Measurements from ENCODE around the gene PSMA1.
A peak's percentile ranks its signal among the peaks of the same experiment; 100 is the strongest.
"Not testable (repeated sequence)": the region's sequence is repeated elsewhere in the genome, so short reads cannot be mapped to it uniquely, and the experiment has no call there.

PSMA1 gene

DNA sequence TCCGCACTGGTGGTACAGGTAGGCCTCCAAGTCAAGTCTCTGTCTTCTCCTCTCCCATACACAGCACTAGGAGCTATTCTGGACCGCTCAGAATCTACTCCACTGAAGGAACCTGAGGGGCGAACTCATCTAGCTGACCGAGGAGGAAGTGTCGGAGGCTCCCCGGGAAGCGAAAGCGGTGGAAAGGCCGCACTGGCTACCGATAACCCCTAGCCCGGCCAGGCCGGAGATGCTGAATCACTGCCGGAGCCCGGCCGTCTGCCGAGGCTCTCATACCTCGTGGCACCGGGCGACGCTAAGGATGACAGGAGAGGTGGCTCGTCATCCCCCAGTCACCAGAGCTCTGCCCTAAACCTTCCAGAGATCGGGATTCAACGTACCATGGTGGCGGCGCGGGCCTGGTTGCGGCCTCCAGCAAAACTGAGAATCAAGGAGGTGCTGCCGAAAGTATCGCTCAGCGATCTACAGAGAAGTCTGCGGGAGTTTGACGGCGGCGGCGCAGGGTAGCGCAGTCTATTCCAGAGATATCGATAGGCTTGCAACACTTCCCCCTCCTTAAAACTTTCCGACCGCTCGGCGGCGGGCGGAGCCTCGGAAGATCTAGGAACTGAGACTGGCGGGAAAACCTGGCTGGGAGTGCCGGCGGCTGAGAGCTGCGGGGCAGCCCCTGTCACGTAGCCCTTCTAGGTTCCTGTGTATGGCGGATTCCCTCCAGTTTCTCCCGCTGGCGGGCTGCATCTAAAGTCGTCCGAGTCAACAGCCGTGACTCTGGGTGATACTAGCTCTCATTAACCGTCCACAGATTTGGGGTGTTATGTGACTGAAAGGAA is at the start of gene PSMA1:
PSMA1 (minus strand) TSS at position 470 of the 830 bp plus-strand sequence; CDS start at position 383, 87 bp downstream.
- DNase-seq (ENCODE audit: low read depth) = peak; percentile 91

DNA sequence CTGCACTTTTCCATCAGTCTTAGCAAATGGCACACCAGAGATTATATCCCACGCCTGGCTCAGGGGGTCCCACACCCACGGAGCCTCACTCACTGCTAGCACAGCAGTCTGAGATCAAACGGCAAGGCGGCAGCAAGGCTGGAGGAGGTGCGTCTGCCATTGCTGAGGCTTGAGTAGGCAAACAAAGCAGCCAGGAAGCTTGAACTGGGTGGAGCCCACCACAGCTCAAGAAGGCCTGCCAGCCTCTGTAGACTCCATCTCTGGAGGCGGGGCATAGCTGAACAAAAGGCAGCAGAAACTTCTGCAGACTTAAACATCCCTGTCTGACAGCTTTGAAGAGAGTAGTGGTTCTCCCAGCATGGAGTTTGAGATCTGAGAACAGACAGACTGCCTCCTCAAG is 49.3 kb upstream of the PSMA1 start:
- DNase-seq (ENCODE audit: low read depth) = not testable (repeated sequence)

DNA sequence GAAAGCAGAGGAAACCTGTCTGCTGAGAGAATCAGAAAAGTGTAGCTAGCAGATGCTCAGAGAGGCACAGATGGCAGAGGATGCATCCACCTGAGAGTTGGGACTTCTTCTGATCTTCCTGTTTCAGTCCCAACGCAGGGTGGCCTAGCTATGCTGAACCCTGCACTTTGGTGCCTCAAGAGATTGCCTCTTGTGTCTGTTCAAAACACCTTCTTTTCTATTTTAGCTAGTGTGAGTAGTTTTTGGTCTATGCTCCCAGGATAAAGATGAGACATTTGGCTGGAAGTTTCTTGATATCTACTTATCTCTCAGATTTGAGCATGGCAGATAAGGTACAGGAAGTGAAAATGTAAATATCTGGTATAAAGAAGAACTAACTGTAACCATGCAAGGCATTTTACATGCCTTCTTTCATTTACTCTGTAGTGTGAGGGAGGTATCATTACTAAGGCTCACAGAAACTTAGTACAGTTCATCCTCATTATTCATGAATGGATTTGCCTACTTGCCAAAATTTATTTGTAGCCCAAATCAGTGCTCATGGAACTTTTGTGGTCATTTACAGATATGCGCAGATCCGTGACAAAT is 47.0 kb upstream of the PSMA1 start:
- no peak for DNase-seq (ENCODE audit: low read depth)

DNA sequence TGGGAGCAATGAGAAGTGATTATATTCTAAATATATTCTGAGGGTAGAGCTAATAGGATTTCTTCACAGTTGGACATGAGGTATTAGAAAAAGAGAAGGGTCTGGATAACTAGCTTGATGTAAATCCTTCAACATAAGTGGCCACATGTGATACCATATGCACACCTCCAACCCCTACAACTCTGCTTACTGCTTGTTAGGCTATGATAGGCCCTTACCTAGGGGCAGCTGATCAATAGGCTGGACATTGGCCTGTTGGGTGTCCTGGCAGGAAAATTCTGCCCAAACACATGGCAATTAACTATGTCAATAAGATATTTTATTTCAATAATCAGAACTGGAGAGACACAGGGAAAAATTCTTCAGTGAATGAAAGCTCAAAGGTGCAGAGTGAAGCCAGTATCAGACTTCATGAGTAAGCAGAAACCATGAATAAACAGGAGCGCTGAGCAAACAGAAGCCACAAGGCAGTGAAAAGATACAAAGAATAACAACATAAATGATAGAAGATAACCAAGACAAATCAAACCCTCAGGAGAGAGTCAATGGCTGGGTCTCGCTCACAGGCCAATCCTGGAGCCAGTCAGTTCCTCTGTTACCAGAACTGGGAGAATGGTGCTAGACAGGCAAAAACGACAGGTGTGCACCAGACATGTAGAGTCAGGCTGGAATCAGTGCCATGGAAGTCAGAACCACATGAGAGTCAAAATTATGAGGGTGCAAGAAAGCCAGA is 46.3 kb upstream of the PSMA1 start:
- no peak for DNase-seq (ENCODE audit: low read depth)

DNA sequence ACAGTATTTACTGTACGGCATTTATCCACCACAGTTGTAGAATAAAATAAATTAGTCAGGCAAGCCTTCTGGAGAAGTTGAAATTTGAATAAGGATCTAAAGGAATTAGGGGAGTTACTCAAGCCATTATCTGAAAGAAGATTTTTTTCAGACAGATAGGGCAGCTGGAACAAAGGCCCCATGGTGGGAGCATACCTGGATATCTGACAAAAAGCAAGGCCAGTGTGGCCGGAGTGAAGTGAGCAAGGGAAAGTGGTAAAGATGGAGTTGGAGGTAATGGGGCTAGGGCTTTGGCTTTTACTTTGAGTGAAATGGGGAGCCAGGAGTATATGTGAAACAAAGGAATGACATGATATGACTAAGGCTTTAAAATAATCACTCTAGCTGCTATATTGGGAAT is 45.7 kb upstream of the PSMA1 start:
- DNase-seq (ENCODE audit: low read depth) = no peak

DNA sequence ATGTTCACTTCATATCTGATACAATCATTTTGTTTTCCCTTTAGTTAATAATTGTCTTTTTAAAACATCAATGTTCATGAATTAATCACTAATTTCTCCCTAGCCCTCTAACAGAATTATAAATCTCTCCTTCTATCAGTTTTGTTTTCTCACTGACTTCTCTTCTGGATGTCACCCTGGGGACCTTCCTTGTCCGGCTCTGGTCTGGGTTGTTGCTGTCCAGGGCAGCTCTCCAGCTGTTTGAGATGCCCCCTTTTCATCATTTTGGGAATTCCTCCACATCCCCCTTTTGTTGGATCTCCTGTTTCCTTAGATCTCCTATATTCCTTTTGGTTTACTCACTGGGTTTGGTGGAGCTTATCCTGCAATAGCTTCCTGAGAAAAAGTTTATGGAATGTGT is 35.6 kb upstream of the PSMA1 start:
- no peak for DNase-seq (ENCODE audit: low read depth)

DNA sequence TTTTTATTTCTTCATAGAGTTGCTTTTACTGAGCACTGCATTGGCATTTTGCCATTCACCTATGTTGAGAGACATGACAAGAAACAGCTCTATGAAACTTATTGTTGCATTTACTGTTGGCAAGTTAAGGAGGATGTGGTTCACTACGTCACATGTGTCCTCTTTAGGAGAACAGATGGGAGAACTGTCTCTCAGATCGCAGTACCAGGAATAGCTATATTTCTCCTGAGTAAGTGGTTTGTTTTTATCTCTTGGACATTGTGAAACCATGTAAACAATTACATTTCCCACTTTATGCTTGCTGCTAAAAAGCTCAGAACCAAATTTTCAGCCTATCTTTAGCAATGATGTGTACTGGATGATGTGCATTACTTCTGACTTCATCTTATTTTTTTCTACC is 34.8 kb upstream of the PSMA1 start:
- no peak for DNase-seq (ENCODE audit: low read depth)

DNA sequence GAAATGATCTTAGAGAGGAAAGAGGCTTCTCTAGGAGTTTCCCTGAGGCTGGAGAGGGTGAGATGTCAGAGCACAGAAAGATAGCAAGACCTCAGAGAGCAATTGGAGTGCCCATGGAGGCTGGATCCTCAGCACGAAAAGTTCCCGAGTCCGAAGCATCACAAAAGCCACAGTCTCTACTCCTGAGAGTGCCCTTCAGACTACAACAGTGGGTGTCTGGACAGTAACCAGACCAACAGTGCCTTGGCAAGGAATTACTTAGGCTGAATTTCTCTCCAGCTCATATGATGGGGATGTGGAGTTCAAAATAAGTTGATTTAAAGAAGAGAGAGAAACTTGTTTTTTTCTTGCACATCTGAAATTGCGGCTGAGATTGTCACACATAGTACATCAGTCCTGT is 31.9 kb upstream of the PSMA1 start:
- no peak for DNase-seq (ENCODE audit: low read depth)

DNA sequence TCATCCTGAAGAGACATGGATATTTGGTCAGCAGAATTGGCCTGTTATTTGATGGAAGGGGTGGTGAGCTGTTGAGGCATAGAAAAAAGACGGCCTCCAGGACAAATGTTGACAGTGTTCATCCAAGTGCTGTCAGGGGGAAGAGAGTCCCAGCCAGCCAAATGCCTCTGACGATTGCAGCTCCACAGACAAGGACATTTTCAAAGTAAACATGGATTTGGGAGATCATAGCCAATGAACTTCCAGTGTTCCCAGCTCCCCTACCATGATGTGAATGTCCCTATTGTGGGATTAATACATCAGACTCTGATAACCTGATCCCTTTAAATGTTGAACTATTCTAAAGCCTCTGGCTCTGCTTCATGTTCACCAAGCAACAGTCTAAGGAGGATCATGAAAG is 31.2 kb upstream of the PSMA1 start:
- DNase-seq (ENCODE audit: low read depth) = no peak

DNA sequence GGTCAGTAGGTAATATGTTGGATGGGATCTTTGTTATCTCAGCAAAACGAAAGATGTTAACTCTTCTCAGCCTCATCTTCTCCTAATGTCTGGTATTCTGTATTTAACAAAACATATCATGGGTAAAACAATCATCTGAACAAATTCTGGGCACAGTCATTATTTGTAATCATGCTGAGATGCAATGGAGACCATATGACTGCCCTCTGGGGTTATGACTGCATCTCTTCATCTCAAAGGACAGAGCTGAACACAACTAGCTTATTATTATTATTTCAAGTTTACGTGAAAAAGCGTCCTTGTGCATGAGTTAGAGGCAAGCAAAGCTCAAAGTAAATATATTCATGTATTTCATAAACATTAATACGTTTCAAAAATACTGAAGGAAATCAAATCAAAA is 29.7 kb upstream of the PSMA1 start:
- no peak for DNase-seq (ENCODE audit: low read depth)

DNA sequence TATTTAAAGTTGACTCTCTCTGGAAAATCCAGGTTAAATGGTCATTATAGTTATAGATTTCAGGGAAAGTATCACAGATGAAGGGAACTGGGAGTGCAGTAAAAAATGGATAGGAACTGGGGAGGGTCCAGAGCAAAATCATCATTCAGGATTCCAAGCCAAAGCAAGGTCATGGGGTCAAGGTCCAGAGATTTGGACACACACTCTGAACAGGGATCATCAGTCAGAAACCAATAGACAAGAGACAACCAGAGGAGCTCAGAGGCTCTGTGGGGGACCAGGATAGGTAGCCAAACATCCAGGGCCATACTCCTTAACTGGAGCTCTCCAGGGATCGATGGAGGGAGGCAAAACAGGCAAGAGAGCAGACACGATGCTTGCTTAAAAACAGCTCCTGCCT is 27.3 kb upstream of the PSMA1 start:
- no peak for DNase-seq (ENCODE audit: low read depth)

DNA sequence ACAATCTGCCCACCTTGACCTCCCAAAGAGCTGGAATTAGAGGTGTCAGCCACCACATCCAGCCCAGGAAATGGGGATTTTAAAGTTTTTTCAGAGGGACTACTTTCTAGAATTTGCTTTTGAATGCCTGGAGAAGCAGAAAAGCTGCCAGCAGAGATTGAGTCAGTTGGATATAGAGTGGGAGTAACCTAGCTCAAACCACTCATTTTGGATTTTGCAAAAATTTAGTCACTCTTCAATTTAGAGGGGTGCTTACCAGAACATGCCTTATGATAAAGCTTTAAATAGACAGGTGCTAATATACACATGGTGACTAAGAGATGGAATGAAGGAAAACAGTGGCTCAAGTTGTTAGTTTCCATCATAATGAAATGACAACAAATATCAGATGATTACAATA is 26.5 kb upstream of the PSMA1 start:
- DNase-seq (ENCODE audit: low read depth) = no peak

DNA sequence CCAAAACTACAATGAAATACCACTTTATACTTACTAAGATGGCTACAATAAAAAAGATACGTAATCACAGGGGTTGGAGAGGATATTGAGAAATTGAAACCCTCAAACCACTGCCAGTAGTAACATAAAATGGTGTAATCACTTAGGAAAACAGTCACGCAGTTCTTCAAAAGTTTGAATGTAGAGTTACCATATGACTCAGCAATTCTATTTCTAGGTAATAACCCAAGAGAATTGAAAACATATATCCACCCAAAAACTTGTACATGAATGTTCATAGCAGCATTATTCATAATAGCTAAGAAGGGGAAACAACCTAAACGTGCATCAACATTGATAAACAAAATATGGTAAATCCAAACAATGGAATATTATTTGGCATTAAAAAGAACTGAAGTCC is 24.4 kb upstream of the PSMA1 start:
- no peak for DNase-seq (ENCODE audit: low read depth)

DNA sequence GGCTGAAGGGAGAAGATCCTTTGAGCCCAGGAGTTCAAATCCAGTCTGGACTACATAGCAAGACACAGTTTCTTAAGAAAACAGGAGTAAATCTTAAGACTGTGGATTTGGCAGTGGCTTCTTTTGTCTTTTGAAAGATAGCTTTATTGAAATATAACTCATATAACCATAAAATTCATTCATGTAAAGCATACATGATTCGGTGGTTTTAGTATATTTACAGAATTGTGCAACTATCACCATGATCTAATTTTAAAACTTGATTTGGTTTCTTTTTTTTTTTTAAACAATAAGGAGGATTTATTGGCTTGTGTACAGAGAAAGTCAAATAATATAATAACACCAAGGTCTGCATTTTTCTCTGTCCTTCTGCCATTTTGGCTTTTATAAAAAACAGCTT is 23.1 kb upstream of the PSMA1 start:
- DNase-seq (ENCODE audit: low read depth) = no peak

DNA sequence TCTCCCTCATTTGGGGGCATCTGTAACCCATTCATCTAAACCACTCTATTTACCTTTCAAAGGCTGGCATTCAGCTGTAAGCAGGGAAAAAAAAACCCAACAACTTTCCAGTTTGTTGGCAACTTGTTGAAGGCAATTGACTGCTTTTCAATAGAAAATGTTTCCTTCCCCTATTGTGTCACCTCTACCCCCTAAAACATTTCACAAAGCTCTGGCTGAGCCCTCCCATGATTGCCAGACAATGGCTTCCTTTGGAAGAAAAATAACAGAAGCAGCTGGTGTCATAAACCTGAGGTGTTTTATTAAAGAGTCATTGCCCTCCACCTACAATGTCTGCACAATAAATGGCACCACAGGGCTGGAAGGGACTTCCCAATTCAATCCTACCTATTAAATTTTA is 22.1 kb upstream of the PSMA1 start:
- no peak for DNase-seq (ENCODE audit: low read depth)

DNA sequence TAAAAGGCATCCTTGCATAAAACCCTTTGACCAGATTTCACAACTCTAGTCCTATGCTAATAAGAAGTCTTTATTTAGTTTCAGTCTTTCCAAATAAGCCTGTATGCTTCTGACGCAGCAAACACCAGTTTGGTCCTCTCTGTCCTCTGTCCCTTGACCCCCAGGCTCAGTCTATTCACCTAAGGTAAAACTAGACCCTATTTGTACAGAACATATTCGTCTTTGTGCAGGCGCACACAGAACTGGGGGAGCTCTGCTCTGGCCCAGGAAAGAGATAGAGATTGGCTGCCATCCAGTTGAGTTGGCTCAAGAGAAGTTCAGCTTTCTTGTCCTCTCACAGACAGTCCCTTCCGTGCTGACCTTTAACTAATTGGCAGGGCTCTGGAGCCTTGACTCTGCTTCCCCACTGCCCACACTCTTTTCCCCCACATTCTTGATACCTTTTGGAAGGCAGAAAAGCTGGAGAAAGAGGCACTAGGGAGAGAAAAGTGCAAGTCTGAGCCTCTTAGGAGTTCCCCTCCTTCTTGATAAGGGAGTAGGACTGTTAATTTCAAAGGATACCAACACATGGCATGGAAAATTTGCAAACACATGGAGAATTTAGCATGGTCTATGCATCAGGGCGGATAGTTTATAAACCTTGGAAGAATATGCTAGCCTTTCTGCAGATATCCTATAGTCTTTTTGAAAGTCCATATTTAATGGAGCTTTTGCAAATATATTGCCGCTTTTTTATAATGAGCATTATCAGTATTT is 21.2 kb upstream of the PSMA1 start:
- DNase-seq (ENCODE audit: low read depth) = no peak

DNA sequence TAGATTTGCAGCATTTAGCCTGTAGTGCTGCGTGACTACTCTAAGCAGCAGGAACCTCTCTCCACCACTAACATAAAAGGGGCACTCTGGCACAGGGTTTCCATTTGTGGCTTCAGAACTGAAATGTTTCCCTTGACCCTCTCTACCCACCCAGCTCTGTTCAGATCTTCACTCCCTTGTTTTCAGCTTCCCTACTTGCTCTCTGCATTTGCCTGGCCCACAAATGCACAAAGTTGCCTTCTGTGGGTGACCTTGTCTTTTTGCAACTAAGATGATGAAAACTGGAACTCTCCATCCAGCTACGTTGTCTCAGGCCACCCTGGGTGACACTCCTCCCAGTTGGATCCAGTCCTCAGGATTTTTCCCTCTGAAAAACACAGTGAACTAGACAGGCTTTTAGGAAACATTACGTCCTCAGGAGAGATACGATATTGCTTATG is 19.8 kb upstream of the PSMA1 start:
- DNase-seq (ENCODE audit: low read depth) = no peak

DNA sequence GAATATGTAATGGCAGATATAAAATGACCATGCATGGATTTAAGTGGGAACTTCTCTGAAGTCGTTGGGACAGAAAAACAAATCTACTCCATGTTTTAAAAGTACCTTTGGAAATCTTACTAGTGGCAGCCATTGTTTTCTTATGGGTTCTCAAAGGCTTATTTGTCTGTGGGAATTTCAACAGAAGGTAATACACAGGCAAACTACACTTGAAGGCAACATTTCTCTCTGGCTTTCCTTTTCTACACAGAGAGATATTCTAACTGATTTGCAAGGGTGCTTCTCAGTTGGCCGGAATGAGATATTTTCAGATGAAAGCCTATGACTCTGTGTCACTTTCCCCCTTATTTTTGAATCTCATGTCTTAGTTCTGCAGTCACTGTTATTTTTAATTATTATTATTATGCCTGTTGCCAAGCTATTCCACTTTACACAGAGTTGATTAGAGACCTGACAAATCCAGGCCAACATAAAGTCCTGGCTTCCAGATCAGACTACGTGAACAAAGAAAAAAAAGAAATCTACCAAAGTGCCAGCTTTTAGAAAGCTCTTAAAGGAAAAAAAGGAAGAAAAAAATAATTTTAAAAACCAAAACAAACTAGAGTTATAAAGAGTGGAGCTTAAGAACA is 18.9 kb upstream of the PSMA1 start:
- DNase-seq (ENCODE audit: low read depth) = no peak

DNA sequence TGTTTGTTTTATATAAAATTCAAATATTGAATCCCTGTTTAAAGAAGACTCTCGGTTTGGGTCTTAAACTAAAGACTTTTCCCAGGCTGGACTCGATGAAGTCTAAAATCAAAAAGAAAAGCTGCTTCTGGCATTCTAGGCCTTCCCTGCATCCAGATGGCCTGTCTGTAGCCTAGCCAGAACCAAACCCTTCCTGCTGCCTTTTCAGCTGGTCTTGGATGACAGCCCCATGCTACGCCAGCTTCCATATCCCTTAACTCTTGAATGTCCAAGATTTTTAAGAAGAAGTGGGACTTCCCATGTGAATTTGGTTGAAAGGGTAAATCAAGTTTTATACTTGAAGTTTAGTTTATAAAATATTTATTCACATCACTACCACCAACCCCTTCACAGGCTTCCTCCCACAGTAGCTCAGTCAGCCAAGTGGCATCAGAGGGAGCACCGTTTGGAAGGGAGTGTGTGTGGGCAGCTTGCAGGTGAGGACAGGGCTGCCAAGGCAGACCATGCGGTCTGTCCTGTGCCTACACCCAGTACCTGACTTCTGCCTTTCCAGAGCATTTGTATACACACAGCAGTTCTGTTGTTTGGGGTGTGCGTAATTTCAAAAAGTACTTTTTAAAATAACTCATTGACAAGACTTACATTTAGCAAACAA is 18.2 kb upstream of the PSMA1 start:
- no peak for DNase-seq (ENCODE audit: low read depth)

DNA sequence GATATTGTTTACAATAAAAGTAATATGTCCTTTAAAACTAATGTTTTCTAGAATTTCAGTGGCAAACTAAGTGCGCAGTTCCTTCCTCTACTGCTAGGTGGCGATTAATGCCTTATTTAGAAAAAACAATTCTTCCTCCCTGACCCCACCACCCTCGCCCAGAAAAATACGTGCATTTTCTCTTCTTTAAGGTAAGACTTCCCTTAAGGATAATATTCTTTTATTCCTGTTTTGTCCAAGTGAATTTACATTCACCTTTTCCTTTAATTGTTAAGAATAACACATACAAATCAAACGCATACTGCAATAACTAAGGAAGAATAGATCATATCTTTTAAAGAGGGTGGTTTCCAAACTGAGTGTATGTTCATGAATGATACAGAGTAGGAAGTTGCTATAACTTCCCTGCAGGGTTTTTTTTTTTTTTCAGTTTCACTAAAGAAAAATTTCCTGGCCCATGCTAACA is 17.0 kb upstream of the PSMA1 start:
- no peak for DNase-seq (ENCODE audit: low read depth)

DNA sequence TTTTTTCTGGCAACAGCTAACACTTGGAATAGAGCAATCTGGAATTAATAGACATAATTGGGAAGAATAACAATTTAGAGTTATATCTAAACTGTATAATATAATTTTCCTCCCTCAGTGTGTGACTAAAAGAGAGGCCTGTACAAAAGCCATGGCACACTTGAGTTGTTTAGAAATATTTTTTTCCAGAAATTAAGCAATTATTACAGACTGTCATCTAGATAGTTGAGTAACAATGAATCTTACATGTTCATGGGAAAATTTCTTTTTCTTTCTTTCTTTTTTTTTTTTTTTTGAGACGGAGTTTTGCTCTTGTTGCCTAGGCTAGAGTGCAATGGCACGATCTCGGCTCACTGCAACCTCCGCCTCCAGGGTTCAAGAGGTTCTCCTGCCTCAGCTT is 15.0 kb upstream of the PSMA1 start:
- DNase-seq (ENCODE audit: low read depth) = not testable (repeated sequence)

Data from stimulated activated CD8-positive, alpha-beta memory T cell treated with anti-CD3 and anti-CD28 coated beads, Interleukin-4, amount 100 ng/mL, for 24 hours (primary cell).